Upper lobe of left lung (tissue), 4 donors: Measurements from ENCODE around the gene ABCC4.

Source experiments
- POLR2AphosphoS5 ChIP-seq, 2 donors: sonication (generic); formaldehyde crosslinking; IDR thresholded peaks; one replicate each; pipeline ENCODE4 v1.5.1; 2017; ENCODE audit warnings: antibody characterized with exemption in 2 of 2
- TF ChIP-seq, protein P1 (sequence below), 6 experiments: fragments of 450-650 bp in 4 of 6; fragments of 200-600 bp in 2 of 6; sonication (generic) in 2 of 6; IDR thresholded peaks; one replicate each; pipeline ENCODE4 v1.5.1; 2016 to 2019; ENCODE audit warnings: antibody characterized with exemption in 6 of 6

DNA sequence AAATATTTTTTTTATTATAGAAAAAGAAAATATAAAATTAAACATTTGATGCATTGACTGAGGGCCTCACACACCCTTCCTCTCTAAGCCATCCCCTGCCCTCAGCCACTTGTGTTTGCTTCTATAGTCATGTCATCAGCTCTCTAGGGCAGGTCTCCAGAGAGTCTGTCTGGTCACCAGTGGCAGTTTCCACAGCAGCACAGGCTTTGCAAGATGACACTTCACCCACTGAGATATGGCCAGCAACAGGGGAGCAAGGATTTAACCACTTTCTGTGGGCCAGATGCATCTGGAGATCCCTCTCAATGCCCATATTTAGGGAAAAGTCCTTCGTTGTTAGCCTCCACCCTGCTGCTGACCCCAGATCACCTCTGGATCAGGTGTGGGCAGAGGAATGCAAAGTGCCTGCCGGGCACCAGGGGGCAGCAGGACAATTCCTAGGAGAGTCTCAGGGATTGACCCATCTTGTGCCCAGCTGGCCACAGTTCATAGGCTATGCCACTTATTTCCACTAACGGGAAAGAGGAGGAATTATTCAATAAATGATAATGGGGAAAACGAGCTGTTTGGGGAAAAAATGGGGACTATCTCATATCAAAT, 4.8 kb downstream of the ABCC4 start:
- TF ChIP-seq, protein P1, sequence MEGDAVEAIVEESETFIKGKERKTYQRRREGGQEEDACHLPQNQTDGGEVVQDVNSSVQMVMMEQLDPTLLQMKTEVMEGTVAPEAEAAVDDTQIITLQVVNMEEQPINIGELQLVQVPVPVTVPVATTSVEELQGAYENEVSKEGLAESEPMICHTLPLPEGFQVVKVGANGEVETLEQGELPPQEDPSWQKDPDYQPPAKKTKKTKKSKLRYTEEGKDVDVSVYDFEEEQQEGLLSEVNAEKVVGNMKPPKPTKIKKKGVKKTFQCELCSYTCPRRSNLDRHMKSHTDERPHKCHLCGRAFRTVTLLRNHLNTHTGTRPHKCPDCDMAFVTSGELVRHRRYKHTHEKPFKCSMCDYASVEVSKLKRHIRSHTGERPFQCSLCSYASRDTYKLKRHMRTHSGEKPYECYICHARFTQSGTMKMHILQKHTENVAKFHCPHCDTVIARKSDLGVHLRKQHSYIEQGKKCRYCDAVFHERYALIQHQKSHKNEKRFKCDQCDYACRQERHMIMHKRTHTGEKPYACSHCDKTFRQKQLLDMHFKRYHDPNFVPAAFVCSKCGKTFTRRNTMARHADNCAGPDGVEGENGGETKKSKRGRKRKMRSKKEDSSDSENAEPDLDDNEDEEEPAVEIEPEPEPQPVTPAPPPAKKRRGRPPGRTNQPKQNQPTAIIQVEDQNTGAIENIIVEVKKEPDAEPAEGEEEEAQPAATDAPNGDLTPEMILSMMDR (IDR thresholded peaks at IDR 0.05), result peak; percentile 36 to 74 (median 63)
- TF ChIP-seq POLR2AphosphoS5 (IDR thresholded peaks at IDR 0.05), result no peak
